Caco-2 (cell line): ENCODE measurements around the gene CTDNEP1. TPM values are rescaled to one million over a fixed set of nuclear protein-coding genes. Genes with fewer than 3 reads are reported as not detected.

Experiments used
- BruUV-seq: library from RNA; stranded (reverse); fragments of 400-500 nt; replicated peaks from 2 replicates; lab custom pipeline; 2021; lab: Mats Ljungman, UMichigan
- CTCF ChIA-PET: fragments of 300-600 bp; sonication (Branson Sonifier 250); formaldehyde crosslinking; loops from one replicate; lab custom pipeline; 2022; ENCODE audit warnings: antibody characterized with exemption; lab: Charles Lee
- POLR2A ChIA-PET: fragments of 300-600 bp; sonication (Branson Sonifier 250); formaldehyde crosslinking; loops from one replicate; lab custom pipeline; 2022; ENCODE audit warnings: antibody characterized with exemption; lab: Charles Lee
- DNase-seq, 2 experiments: peaks; one replicate each; pipeline versions ENCODE4 v3.0.0 to v3.0.0-alpha.2; 2020 to 2022
- H3K27me3 ChIP-seq: replicated peaks from 2 replicates; pipeline ENCODE4 v1.6.0; 2011; ENCODE audit warnings: low read length; ENCODE audit not compliant: control insufficient read depth, insufficient read depth
- H3K36me3 ChIP-seq: 2 replicates; pipeline ENCODE4 v1.5.1; 2011; ENCODE audit warnings: low read length; ENCODE audit not compliant: control insufficient read depth, insufficient read depth
- H3K4me1 ChIP-seq: fragments of 250-450 bp; sonication (Bioruptor Pico); 2 replicates; pipeline ENCODE4 v1.5.1; 2020; ENCODE audit warnings: mild to moderate bottlenecking
- H3K4me3 ChIP-seq: 2 replicates; pipeline ENCODE4 v1.5.1; 2011; ENCODE audit warnings: low read depth, mild to moderate bottlenecking, control low read depth, low read length
- H3K9me3 ChIP-seq: fragments of 250-450 bp; sonication (Bioruptor Pico); 2 replicates; pipeline ENCODE4 v1.5.1; 2020; ENCODE audit warnings: mild to moderate bottlenecking, moderate library complexity
- H3K27ac Mint-ChIP-seq: one replicate; pipeline ENCODE4 v1.8.0; 2022; ENCODE audit warnings: mixed read lengths; ENCODE audit not compliant: unreplicated experiment
- H3K27me3 Mint-ChIP-seq: one replicate; pipeline ENCODE4 v1.8.0; 2022; ENCODE audit warnings: mixed read lengths; ENCODE audit not compliant: insufficient read depth, unreplicated experiment
- H3K36me3 Mint-ChIP-seq: one replicate; pipeline ENCODE4 v1.8.0; 2022; ENCODE audit warnings: mild to moderate bottlenecking, mixed read lengths; ENCODE audit not compliant: insufficient read depth, unreplicated experiment
- H3K4me1 Mint-ChIP-seq: one replicate; pipeline ENCODE4 v1.8.0; 2022; ENCODE audit warnings: low read depth, mixed read lengths; ENCODE audit not compliant: unreplicated experiment
- H3K4me3 Mint-ChIP-seq: one replicate; pipeline ENCODE4 v1.8.0; 2022; ENCODE audit warnings: mild to moderate bottlenecking, moderate library complexity, mixed read lengths; ENCODE audit not compliant: unreplicated experiment
- H3K9me3 Mint-ChIP-seq: one replicate; pipeline ENCODE4 v1.8.0; 2022; ENCODE audit warnings: mixed read lengths; ENCODE audit not compliant: unreplicated experiment
- intact Hi-C: fragments of 100-400 bp; cut with micrococcal nuclease; formaldehyde crosslinking; loops from one replicate; pipeline ENCODE4 v1.10.0; 2022; ENCODE audit not compliant: unreplicated experiment
- total RNA-seq: library from RNA; stranded (reverse); gene quantifications from 2 replicates; pipeline ENCODE4 v1.2.3, GENCODE V29; 2022
- TF ChIP-seq, protein P1 (sequence below), 2 experiments: fragments of 200-600 bp in 1 of 2; IDR thresholded peaks; 1 replicate in 1 of 2; 2 replicates in 1 of 2; pipeline versions ENCODE4 v1.5.1 to v1.8.0; 2011 to 2022; ENCODE audit warnings: antibody characterized with exemption in 1 of 2, control low read depth in 1 of 2, inconsistent platforms in 1 of 2, low read depth in 1 of 2, low read length in 1 of 2, mild to moderate bottlenecking in 1 of 2, moderate library complexity in 1 of 2; ENCODE audit not compliant: insufficient read depth in 1 of 2, severe bottlenecking in 1 of 2, unreplicated experiment in 1 of 2

The CTDNEP1 gene
- total RNA-seq, 1 experiment from 2014 or later = 71.1 TPM

DNA sequence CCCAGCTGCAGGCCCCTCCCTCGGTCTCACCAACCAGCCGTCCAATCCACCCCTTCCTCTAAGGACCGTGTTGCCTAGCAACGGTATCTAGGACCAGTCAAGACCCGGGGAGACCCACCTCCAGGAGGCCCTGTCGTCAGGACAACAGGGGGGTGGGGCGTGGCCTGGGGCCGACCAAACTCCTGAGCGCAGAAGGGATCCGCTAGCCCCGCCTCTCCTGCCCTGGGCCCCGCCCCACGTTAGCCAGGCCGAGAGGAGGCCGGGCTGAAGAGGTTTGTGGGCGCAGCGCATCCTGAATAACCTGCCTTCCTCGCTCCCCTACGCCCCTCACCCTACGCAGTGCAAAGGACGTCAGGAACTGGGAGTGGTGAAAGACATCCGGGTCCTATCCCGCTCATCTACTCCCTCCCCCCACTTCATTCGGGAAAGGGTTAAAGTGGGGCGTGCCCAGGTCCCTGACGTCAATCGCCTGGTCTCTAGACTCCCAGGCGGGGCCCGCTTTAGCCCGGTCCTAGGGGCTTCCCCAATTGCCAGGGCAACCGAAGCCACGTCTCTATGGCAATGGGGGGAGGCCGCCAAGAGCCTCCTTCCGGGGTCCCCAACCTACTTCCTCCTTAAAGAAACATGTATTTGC, 46.6 kb downstream of the CTDNEP1 start:
- TF ChIP-seq, protein P1, sequence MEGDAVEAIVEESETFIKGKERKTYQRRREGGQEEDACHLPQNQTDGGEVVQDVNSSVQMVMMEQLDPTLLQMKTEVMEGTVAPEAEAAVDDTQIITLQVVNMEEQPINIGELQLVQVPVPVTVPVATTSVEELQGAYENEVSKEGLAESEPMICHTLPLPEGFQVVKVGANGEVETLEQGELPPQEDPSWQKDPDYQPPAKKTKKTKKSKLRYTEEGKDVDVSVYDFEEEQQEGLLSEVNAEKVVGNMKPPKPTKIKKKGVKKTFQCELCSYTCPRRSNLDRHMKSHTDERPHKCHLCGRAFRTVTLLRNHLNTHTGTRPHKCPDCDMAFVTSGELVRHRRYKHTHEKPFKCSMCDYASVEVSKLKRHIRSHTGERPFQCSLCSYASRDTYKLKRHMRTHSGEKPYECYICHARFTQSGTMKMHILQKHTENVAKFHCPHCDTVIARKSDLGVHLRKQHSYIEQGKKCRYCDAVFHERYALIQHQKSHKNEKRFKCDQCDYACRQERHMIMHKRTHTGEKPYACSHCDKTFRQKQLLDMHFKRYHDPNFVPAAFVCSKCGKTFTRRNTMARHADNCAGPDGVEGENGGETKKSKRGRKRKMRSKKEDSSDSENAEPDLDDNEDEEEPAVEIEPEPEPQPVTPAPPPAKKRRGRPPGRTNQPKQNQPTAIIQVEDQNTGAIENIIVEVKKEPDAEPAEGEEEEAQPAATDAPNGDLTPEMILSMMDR (IDR thresholded peaks at IDR 0.05; ENCODE audit: insufficient read depth in 1 of 2, low read depth in 1 of 2, low read length in 1 of 2, severe bottlenecking in 1 of 2, unreplicated experiment in 1 of 2) = no peak
- intact Hi-C loops = no loop called here
- Histone ChIP-seq H3K4me3 (peak overlapping the region; percentile 31), H3K4me1 (no peaks in the 10 kb centered on the region), H3K9me3 (no peaks in the 10 kb centered on the region), H3K36me3 (no peaks in the 10 kb centered on the region), H3K27me3 (no peaks in the 10 kb centered on the region)
- DNase-seq = peak; percentile 73 to 78
- no TSS peak for BruUV-seq
- Mint-ChIP-seq H3K27me3 (no peaks in the 10 kb centered on the region), H3K4me1 (peaks cover 6% of the 10 kb centered on the region), H3K27ac (no peak overlapping the region), H3K9me3 (no peaks in the 10 kb centered on the region), H3K36me3 (peaks cover 7% of the 10 kb centered on the region), H3K4me3 (peak overlapping the region; percentile 66)
- ChIA-PET POLR2A (no interaction called here), CTCF (interaction anchor here (0.6 kb wide), 1 partner anchor 263 kb away, joined by 3 read pairs; no protein-coding TSS in a partner anchor)

- BruUV-seq = no TSS peak
- no peak overlapping the region for H3K27ac Mint-ChIP-seq
- no peaks in the 10 kb centered on the region for H3K27me3 Mint-ChIP-seq
- H3K36me3 Mint-ChIP-seq = peaks cover 7% of the 10 kb centered on the region
- Histone ChIP-seq H3K4me3 (no peak overlapping the region), H3K9me3 (no peaks in the 10 kb centered on the region), H3K27me3 (no peaks in the 10 kb centered on the region), H3K4me1 (no peaks in the 10 kb centered on the region), H3K36me3 (no peaks in the 10 kb centered on the region)
- intact Hi-C loops = no loop called here
- ChIA-PET POLR2A (no interaction called here), CTCF (interaction anchor here (0.6 kb wide), 1 partner anchor 263 kb away, joined by 3 read pairs; no protein-coding TSS in a partner anchor)
- DNase-seq = no peak
- peak overlapping the region; percentile 66 for H3K4me3 Mint-ChIP-seq
- H3K9me3 Mint-ChIP-seq = no peaks in the 10 kb centered on the region
- TF ChIP-seq, protein P1 (IDR thresholded peaks at IDR 0.05; ENCODE audit: insufficient read depth in 1 of 2, low read depth in 1 of 2, low read length in 1 of 2, severe bottlenecking in 1 of 2, unreplicated experiment in 1 of 2) = no peak
- peaks cover 6% of the 10 kb centered on the region for H3K4me1 Mint-ChIP-seq
Measured at GRCh38 chr17:7204336-7204735, 47.2 kb downstream of the CTDNEP1 start.

DNA sequence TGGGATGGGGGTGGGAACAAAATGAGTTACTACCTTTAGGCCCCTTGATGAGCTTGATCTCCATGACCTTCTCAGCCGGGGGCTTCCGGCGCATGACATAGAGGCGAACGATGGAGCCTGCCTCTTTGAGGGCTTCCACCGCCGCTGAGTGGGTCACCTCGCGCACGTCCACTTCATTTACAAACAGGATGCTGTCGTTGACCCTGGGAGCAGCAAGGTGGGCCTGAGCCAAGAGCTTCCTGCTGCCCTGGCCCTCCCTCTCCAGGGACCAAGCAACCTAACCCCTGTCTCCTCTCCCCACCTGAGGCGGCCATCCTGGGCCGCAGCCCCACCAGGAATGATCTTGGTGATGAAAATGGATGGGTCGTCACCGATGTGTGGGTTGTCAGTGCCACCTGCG, 48.1 kb downstream of the CTDNEP1 start:
- no TSS peak for BruUV-seq
- Histone ChIP-seq H3K4me1 (no peaks in the 10 kb centered on the region), H3K36me3 (no peaks in the 10 kb centered on the region), H3K4me3 (no peak overlapping the region), H3K9me3 (no peaks in the 10 kb centered on the region), H3K27me3 (no peaks in the 10 kb centered on the region)
- intact Hi-C loops = no loop called here
- DNase-seq = no peak
- TF ChIP-seq, protein P1 (IDR thresholded peaks at IDR 0.05; ENCODE audit: insufficient read depth in 1 of 2, low read depth in 1 of 2, low read length in 1 of 2, severe bottlenecking in 1 of 2, unreplicated experiment in 1 of 2) = no peak
- no peaks in the 10 kb centered on the region for H3K27me3 Mint-ChIP-seq
- ChIA-PET POLR2A (no interaction called here), CTCF (no interaction called here)
- peaks cover 6% of the 10 kb centered on the region for H3K4me1 Mint-ChIP-seq
- no peaks in the 10 kb centered on the region for H3K9me3 Mint-ChIP-seq
- no peak overlapping the region for H3K4me3 Mint-ChIP-seq
- no peak overlapping the region for H3K27ac Mint-ChIP-seq
- H3K36me3 Mint-ChIP-seq = peaks cover 2% of the 10 kb centered on the region
